ENCODE measurements around the gene PSMD1. TPM values are rescaled to one million over a fixed set of nuclear protein-coding genes. Genes with fewer than 3 reads are reported as not detected.

The PSMD1 gene
- total RNA-seq, 1 experiment from 2014 or later: 133 TPM

DNA sequence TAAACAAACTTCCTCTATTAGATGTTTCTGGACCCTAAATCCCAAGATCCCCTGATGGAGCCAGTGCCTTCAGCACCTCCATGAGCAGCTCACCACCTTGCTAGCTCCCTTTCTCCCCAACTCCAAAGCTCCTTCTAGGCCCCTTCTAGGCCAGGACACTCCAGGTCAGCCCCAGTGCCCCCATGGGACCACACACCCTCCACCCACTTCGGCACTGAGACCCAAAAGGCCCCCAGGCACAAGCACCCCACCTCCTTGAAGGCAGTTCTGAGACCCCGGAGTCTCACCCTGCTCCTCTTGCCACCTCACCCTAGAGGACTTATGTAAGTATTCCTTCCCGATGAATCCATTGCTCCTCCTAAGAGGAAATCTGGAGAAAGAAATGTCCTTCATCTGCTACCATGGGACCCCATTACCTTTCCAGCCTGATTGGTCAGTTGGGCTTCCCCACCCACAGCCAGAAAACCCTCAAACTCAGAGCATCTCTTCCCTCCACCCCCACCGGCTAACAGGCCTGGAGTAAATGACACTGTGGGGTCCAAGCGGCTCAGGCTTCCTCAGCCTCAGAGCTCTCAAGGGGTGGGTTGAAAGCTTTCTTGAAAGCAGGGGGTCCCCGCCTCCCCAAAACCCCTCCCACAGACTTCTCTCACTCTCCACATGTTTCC, 132.0 kb downstream of the PSMD1 start:
- H3K27ac ChIP-seq (ENCODE audit: low read depth, low read length): no peak overlapping the region
- H3K79me2 ChIP-seq (ENCODE audit: insufficient read depth, low read length): no peaks in the 10 kb centered on the region
- POLR2A ChIA-PET: no interaction called here
- no peaks in the 10 kb centered on the region for H3K36me3 ChIP-seq (ENCODE audit: control insufficient read depth in 1 of 2, insufficient read depth in 2 of 2, low read length in 2 of 2)
- no peak overlapping the region for H3K9ac ChIP-seq (ENCODE audit: low read length)
- peaks cover 0 to 5% of the 10 kb centered on the region in 2 experiments; a peak in 1 of 4 replicates for H3K4me1 ChIP-seq (ENCODE audit: control insufficient read depth in 1 of 2, insufficient read depth in 2 of 2, low read length in 2 of 2)
- TF ChIP-seq EGR1 (IDR thresholded peaks at IDR 0.05; ENCODE audit: low read depth) (no peak), SRF (IDR thresholded peaks at IDR 0.05; ENCODE audit: low read depth) (no peak)
- H3K4me3 ChIP-seq (replicated peaks in 1 of 2; ENCODE audit: low read depth in 1 of 2, low read length in 2 of 2): no peak overlapping the region
- CTCF ChIA-PET: no interaction called here
- ATAC-seq (no peak), DNase-seq (ENCODE audit: low read depth, low spot score) (no peak)
- RAD21 ChIA-PET (ENCODE audit: low non-redundant PET in 1 of 2, low total read pairs in 2 of 2, uncharacterized antibody in 2 of 2, unreplicated experiment in 2 of 2): no interaction called here
- no peak overlapping the region for H3K4me2 ChIP-seq (ENCODE audit: low read length)
- no TSS peak for BruUV-seq (replicated peaks)
- no peaks in the 10 kb centered on the region for H3K9me3 ChIP-seq (ENCODE audit: control insufficient read depth in 1 of 2, insufficient read depth in 1 of 2, low read depth in 1 of 2, low read length in 2 of 2)
- no peaks in the 10 kb centered on the region for H3K9me2 ChIP-seq (ENCODE audit: insufficient read depth)
- no peaks in the 10 kb centered on the region for H4K20me1 ChIP-seq (ENCODE audit: insufficient read depth)
- no peak overlapping the region for H2AFZ ChIP-seq (ENCODE audit: low read depth, low read length, poor library complexity, severe bottlenecking)
- intact Hi-C loops (cut with micrococcal nuclease): no loop called here
- no peaks in the 10 kb centered on the region for H3K27me3 ChIP-seq (ENCODE audit: insufficient read depth, low read length)

DNA sequence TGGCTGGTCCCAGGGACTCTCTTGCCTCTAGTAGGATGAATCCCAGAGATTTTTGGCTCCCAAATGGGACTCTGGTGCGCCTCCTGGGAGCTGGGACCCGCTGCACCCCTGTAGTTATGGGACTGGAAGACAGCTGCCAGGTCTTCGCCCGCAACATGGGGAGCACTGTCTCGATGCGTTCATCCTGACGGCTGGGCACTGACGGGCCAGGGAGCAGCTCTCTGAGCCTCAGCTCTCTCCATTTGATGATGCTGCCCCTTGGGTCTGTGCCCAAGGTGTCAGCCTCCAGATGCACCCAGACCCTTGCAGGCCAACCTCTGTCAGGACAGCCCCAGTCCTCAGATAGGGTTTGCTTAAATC, 132.5 kb downstream of the PSMD1 start:
- Histone ChIP-seq H3K4me3 (replicated peaks in 1 of 2; ENCODE audit: low read depth in 1 of 2, low read length in 2 of 2) (no peak overlapping the region), H3K27me3 (ENCODE audit: insufficient read depth, low read length) (no peaks in the 10 kb centered on the region), H3K36me3 (ENCODE audit: control insufficient read depth in 1 of 2, insufficient read depth in 2 of 2, low read length in 2 of 2) (no peaks in the 10 kb centered on the region), H2AFZ (ENCODE audit: low read depth, low read length, poor library complexity, severe bottlenecking) (no peak overlapping the region), H3K4me2 (ENCODE audit: low read length) (no peak overlapping the region), H3K27ac (ENCODE audit: low read depth, low read length) (no peak overlapping the region), H3K79me2 (ENCODE audit: insufficient read depth, low read length) (no peaks in the 10 kb centered on the region), H3K9ac (ENCODE audit: low read length) (no peak overlapping the region), H3K9me2 (ENCODE audit: insufficient read depth) (no peaks in the 10 kb centered on the region), H3K4me1 (ENCODE audit: control insufficient read depth in 1 of 2, insufficient read depth in 2 of 2, low read length in 2 of 2) (peaks cover 0 to 3% of the 10 kb centered on the region in 2 experiments; a peak in 1 of 4 replicates), H4K20me1 (ENCODE audit: insufficient read depth) (no peaks in the 10 kb centered on the region), H3K9me3 (ENCODE audit: control insufficient read depth in 1 of 2, insufficient read depth in 1 of 2, low read depth in 1 of 2, low read length in 2 of 2) (no peaks in the 10 kb centered on the region)
- intact Hi-C loops (cut with micrococcal nuclease): no loop called here
- POLR2A ChIA-PET: no interaction called here
- DNase-seq (ENCODE audit: low read depth, low spot score) (no peak), ATAC-seq (no peak)
- RAD21 ChIA-PET (ENCODE audit: low non-redundant PET in 1 of 2, low total read pairs in 2 of 2, uncharacterized antibody in 2 of 2, unreplicated experiment in 2 of 2): no interaction called here
- CTCF ChIA-PET: no interaction called here
- no TSS peak for BruUV-seq (replicated peaks)
- TF ChIP-seq EZH2phosphoT487 (IDR thresholded peaks at IDR 0.05; ENCODE audit: borderline replicate concordance) (no peak), CBX3 (IDR thresholded peaks at IDR 0.05; ENCODE audit: low read depth) (no peak), ZFX (IDR thresholded peaks at IDR 0.05) (no peak), YY1 (IDR thresholded peaks at IDR 0.05; ENCODE audit: extremely low read depth, insufficient replicate concordance, low read depth, low read length) (no peak), ELF1 (IDR thresholded peaks at IDR 0.05; ENCODE audit: borderline replicate concordance, low read depth) (no peak), EZH2 (IDR thresholded peaks at IDR 0.05) (no peak), POLR2AphosphoS5 (IDR thresholded peaks at IDR 0.05; ENCODE audit: low read depth, low read length) (no peak), TCF7L2 (IDR thresholded peaks at IDR 0.05; ENCODE audit: borderline replicate concordance, extremely low read depth, insufficient read depth, insufficient read length) (no peak), SRF (IDR thresholded peaks at IDR 0.05; ENCODE audit: low read depth) (no peak), RAD21 (IDR thresholded peaks at IDR 0.05; ENCODE audit: low read depth) (no peak)
- TF ChIP-seq, protein P1, sequence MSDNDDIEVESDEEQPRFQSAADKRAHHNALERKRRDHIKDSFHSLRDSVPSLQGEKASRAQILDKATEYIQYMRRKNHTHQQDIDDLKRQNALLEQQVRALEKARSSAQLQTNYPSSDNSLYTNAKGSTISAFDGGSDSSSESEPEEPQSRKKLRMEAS (IDR thresholded peaks at IDR 0.05): no peak
- TF ChIP-seq, protein P2, sequence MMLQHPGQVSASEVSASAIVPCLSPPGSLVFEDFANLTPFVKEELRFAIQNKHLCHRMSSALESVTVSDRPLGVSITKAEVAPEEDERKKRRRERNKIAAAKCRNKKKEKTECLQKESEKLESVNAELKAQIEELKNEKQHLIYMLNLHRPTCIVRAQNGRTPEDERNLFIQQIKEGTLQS (IDR thresholded peaks at IDR 0.05): no peak
- TF ChIP-seq, protein P3, sequence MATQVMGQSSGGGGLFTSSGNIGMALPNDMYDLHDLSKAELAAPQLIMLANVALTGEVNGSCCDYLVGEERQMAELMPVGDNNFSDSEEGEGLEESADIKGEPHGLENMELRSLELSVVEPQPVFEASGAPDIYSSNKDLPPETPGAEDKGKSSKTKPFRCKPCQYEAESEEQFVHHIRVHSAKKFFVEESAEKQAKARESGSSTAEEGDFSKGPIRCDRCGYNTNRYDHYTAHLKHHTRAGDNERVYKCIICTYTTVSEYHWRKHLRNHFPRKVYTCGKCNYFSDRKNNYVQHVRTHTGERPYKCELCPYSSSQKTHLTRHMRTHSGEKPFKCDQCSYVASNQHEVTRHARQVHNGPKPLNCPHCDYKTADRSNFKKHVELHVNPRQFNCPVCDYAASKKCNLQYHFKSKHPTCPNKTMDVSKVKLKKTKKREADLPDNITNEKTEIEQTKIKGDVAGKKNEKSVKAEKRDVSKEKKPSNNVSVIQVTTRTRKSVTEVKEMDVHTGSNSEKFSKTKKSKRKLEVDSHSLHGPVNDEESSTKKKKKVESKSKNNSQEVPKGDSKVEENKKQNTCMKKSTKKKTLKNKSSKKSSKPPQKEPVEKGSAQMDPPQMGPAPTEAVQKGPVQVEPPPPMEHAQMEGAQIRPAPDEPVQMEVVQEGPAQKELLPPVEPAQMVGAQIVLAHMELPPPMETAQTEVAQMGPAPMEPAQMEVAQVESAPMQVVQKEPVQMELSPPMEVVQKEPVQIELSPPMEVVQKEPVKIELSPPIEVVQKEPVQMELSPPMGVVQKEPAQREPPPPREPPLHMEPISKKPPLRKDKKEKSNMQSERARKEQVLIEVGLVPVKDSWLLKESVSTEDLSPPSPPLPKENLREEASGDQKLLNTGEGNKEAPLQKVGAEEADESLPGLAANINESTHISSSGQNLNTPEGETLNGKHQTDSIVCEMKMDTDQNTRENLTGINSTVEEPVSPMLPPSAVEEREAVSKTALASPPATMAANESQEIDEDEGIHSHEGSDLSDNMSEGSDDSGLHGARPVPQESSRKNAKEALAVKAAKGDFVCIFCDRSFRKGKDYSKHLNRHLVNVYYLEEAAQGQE (IDR thresholded peaks at IDR 0.05; ENCODE audit: low read depth): no peak
- TF ChIP-seq, protein P4, sequence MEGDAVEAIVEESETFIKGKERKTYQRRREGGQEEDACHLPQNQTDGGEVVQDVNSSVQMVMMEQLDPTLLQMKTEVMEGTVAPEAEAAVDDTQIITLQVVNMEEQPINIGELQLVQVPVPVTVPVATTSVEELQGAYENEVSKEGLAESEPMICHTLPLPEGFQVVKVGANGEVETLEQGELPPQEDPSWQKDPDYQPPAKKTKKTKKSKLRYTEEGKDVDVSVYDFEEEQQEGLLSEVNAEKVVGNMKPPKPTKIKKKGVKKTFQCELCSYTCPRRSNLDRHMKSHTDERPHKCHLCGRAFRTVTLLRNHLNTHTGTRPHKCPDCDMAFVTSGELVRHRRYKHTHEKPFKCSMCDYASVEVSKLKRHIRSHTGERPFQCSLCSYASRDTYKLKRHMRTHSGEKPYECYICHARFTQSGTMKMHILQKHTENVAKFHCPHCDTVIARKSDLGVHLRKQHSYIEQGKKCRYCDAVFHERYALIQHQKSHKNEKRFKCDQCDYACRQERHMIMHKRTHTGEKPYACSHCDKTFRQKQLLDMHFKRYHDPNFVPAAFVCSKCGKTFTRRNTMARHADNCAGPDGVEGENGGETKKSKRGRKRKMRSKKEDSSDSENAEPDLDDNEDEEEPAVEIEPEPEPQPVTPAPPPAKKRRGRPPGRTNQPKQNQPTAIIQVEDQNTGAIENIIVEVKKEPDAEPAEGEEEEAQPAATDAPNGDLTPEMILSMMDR (IDR thresholded peaks at IDR 0.05 in 2 of 3, conservative IDR thresholded peaks at IDR 0.05 in 1 of 3; ENCODE audit: borderline replicate concordance in 1 of 3, insufficient read depth in 1 of 3, low read depth in 2 of 3, low read length in 2 of 3): no peak
